Gastroesophageal sphincter (tissue), 3 donors: ENCODE measurements around the gene CHST15.

Experiments
- EP300 ChIP-seq: sonication (generic); formaldehyde crosslinking; IDR thresholded peaks from one replicate; pipeline ENCODE4 v1.6.1; 2017; ENCODE audit warnings: antibody characterized with exemption, mild to moderate bottlenecking
- POLR2A ChIP-seq, 2 donors: fragments of 450-650 bp; IDR thresholded peaks; one replicate each; pipeline ENCODE4 v1.6.1; 2017; ENCODE audit warnings: antibody characterized with exemption in 2 of 2, mild to moderate bottlenecking in 2 of 2, moderate library complexity in 1 of 2
- POLR2AphosphoS5 ChIP-seq: sonication (generic); formaldehyde crosslinking; IDR thresholded peaks from one replicate; pipeline ENCODE4 v1.6.1; 2017; ENCODE audit warnings: antibody characterized with exemption
- TF ChIP-seq, protein P1 (sequence below), 4 experiments: fragments of 200-600 bp in 2 of 4; fragments of 450-650 bp in 2 of 4; sonication (generic) in 1 of 4; IDR thresholded peaks; one replicate each; pipeline ENCODE4 v1.5.1; 2017 to 2019; ENCODE audit warnings: antibody characterized with exemption in 4 of 4, mild to moderate bottlenecking in 2 of 4, moderate library complexity in 2 of 4

DNA sequence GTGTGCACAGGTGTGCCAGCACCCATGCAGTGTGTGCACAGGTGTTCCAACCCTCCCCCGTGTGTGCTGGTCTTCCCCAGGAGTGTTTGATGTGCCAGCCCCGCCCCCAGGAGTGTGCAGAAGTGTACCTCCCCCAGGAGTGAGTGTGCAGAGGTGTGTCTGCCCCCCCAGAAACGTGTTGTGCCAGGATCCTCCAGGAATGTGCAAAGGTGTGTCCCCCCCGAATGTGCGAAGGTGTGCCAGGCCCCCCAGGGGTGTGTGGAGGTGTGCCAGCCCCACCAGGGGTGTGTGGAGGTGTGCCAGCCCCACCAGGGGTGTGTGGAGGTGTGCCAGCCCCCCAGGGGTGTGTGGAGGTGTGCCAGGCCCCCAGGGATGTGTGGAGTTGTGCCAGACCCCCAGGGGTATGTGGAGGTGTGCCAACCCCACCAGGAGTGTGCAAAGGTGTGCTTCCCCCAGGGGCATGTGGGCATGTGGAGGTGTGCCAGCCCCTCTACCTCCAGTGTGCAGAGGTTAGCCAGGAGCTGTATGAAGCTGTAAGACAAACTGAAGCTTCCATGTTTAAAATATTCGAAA is 33.2 kb downstream of the CHST15 start:
- TF ChIP-seq, protein P1, sequence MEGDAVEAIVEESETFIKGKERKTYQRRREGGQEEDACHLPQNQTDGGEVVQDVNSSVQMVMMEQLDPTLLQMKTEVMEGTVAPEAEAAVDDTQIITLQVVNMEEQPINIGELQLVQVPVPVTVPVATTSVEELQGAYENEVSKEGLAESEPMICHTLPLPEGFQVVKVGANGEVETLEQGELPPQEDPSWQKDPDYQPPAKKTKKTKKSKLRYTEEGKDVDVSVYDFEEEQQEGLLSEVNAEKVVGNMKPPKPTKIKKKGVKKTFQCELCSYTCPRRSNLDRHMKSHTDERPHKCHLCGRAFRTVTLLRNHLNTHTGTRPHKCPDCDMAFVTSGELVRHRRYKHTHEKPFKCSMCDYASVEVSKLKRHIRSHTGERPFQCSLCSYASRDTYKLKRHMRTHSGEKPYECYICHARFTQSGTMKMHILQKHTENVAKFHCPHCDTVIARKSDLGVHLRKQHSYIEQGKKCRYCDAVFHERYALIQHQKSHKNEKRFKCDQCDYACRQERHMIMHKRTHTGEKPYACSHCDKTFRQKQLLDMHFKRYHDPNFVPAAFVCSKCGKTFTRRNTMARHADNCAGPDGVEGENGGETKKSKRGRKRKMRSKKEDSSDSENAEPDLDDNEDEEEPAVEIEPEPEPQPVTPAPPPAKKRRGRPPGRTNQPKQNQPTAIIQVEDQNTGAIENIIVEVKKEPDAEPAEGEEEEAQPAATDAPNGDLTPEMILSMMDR (IDR thresholded peaks at IDR 0.05), result no peak
- TF ChIP-seq POLR2A (IDR thresholded peaks at IDR 0.05), result no peak
- no peak for TF ChIP-seq EP300
- TF ChIP-seq POLR2AphosphoS5, result no peak
